Right kidney (tissue), 9 donors: ENCODE data around the gene POLE3.
"Not testable (repeated sequence)": the region's sequence is repeated elsewhere in the genome, so short reads cannot be mapped to it uniquely, and the experiment has no call there.

Experiments
- DNase-seq: peaks from one replicate; pipeline ENCODE4 v3.0.0-alpha.2; 2016
- long read RNA-seq, 8 donors: transcript quantifications; one replicate each; lab custom pipeline, GENCODE V29; 2026

Gene POLE3
- long read RNA-seq, donor 1, transcript POLE3-201 (4 exons, 2,109 nt): major isoform, 26 of 27 reads
- long read RNA-seq, donor 1, partial matches to known transcripts: 0 of 27 reads
- long read RNA-seq, donor 1, other reads (novel, unspliced or antisense): 0 of 27 reads
- long read RNA-seq, donor 2, transcript POLE3-201 (4 exons, 2,109 nt): major isoform, 16 of 19 reads
- long read RNA-seq, donor 2, partial matches to known transcripts: 0 of 19 reads
- long read RNA-seq, donor 2, other reads (novel, unspliced or antisense): 0 of 19 reads
- long read RNA-seq, donor 3, transcript POLE3-201 (4 exons, 2,109 nt): major isoform, 14 of 14 reads
- long read RNA-seq, donor 3, partial matches to known transcripts: 0 of 14 reads
- long read RNA-seq, donor 3, other reads (novel, unspliced or antisense): 0 of 14 reads
- long read RNA-seq, donor 4, transcript POLE3-201 (4 exons, 2,109 nt): major isoform, 31 of 33 reads
- long read RNA-seq, donor 4, partial matches to known transcripts: 0 of 33 reads
- long read RNA-seq, donor 4, other reads (novel, unspliced or antisense): 0 of 33 reads
- long read RNA-seq, donor 5, transcript POLE3-201 (4 exons, 2,109 nt): major isoform, 29 of 29 reads
- long read RNA-seq, donor 5, partial matches to known transcripts: 0 of 29 reads
- long read RNA-seq, donor 5, other reads (novel, unspliced or antisense): 0 of 29 reads
- long read RNA-seq, donor 6, transcript POLE3-201 (4 exons, 2,109 nt): major isoform, 26 of 27 reads
- long read RNA-seq, donor 6, partial matches to known transcripts: 0 of 27 reads
- long read RNA-seq, donor 6, other reads (novel, unspliced or antisense): 0 of 27 reads
- long read RNA-seq, donor 7, transcript POLE3-201 (4 exons, 2,109 nt): major isoform, 42 of 44 reads
- long read RNA-seq, donor 7, partial matches to known transcripts: 0 of 44 reads
- long read RNA-seq, donor 7, other reads (novel, unspliced or antisense): 0 of 44 reads
- long read RNA-seq, donor 8, transcript POLE3-201 (4 exons, 2,109 nt): major isoform, 26 of 26 reads
- long read RNA-seq, donor 8, partial matches to known transcripts: 0 of 26 reads
- long read RNA-seq, donor 8, other reads (novel, unspliced or antisense): 0 of 26 reads

- DNase-seq: peak; percentile 96
These were observed at the start of gene POLE3, which contains the start of gene C9orf43 for GRCh38 chr9:113410207-113410864. TSS of gene POLE3 (minus strand) at chr9:113410675. CDS start at chr9:113410293, 382 bp downstream. TSS of gene C9orf43 (plus strand) at chr9:113410747. CDS start at chr9:113413494, 2,747 bp downstream.

GRCh38 chr9:113456235-113456634 is 45.8 kb upstream of the POLE3 start:
- no peak for DNase-seq

- DNase-seq: no peak
These were observed 44.7 kb upstream of the POLE3 start for GRCh38 chr9:113454914-113455761.

GRCh38 chr9:113452113-113452605 is 41.7 kb upstream of the POLE3 start:
- DNase-seq: no peak

GRCh38 chr9:113449376-113449775 is 38.9 kb upstream of the POLE3 start:
- DNase-seq: no peak

- peak; percentile 16 for DNase-seq
These were observed 35.9 kb upstream of the POLE3 start for GRCh38 chr9:113446323-113446740.

GRCh38 chr9:113444736-113445135 is 34.3 kb upstream of the POLE3 start:
- DNase-seq: no peak

- DNase-seq: not testable (repeated sequence)
These were observed 27.2 kb upstream of the POLE3 start for GRCh38 chr9:113437716-113438115.

- no peak for DNase-seq
These were observed 26.4 kb upstream of the POLE3 start for GRCh38 chr9:113436728-113437515.

GRCh38 chr9:113431191-113431590 is 20.7 kb upstream of the POLE3 start:
- no peak for DNase-seq

GRCh38 chr9:113428062-113428615 is 17.7 kb upstream of the POLE3 start:
- no peak for DNase-seq

GRCh38 chr9:113427629-113428028 is 17.2 kb upstream of the POLE3 start:
- no peak for DNase-seq

GRCh38 chr9:113426701-113427100 is 16.2 kb upstream of the POLE3 start:
- no peak for DNase-seq

- DNase-seq: no peak
These were observed 14.6 kb upstream of the POLE3 start for GRCh38 chr9:113425072-113425471.

- DNase-seq: no peak
These were observed 11.3 kb upstream of the POLE3 start for GRCh38 chr9:113421726-113422125.

- no peak for DNase-seq
These were observed 6.9 kb upstream of the POLE3 start for GRCh38 chr9:113417370-113417769.

GRCh38 chr9:113416149-113416721 is 5.8 kb upstream of the POLE3 start:
- no peak for DNase-seq

GRCh38 chr9:113409883-113410206 is 630 bp downstream of the POLE3 start:
- no peak for DNase-seq

GRCh38 chr9:113409481-113409880 is 994 bp downstream of the POLE3 start:
- no peak for DNase-seq
